ENCODE data around the gene STARD5. TPM values are rescaled to one million over a fixed set of nuclear protein-coding genes. Genes with fewer than 3 reads are reported as not detected.

Gene STARD5
- total RNA-seq, 1 donor from 2014 or later: 28.0 TPM

- H3K27me3 ChIP-seq: no peaks in the 10 kb centered on the region
- DNase-seq (ENCODE audit: extremely low spot score in 2 of 2): peak in 1 of 2 donors; percentile 60
- no peaks in the 10 kb centered on the region for H3K9me3 ChIP-seq
- peaks cover 27% of the 10 kb centered on the region for H3K4me1 ChIP-seq
- intact Hi-C loops (cut with DNase I): no loop called here
- H3K27ac ChIP-seq: no peak overlapping the region
- H3K4me3 ChIP-seq: no peak overlapping the region
- TF ChIP-seq POLR2A (IDR thresholded peaks at IDR 0.05) (no peak), CTCF (IDR thresholded peaks at IDR 0.05) (no peak), POLR2AphosphoS5 (IDR thresholded peaks at IDR 0.05; ENCODE audit: insufficient read depth in 1 of 2, low read depth in 1 of 2) (no peak)
- no peaks in the 10 kb centered on the region for H3K36me3 ChIP-seq
Observed at GRCh38 chr15:81339851-81340250, 15.9 kb upstream of the STARD5 start.

- Histone ChIP-seq H3K27ac (peak overlapping the region; percentile 51), H3K27me3 (no peaks in the 10 kb centered on the region), H3K4me1 (peaks cover 27% of the 10 kb centered on the region), H3K36me3 (no peaks in the 10 kb centered on the region), H3K9me3 (no peaks in the 10 kb centered on the region), H3K4me3 (no peak overlapping the region)
- no peak for TF ChIP-seq CTCF (IDR thresholded peaks at IDR 0.05)
- no peak for TF ChIP-seq POLR2AphosphoS5 (IDR thresholded peaks at IDR 0.05; ENCODE audit: insufficient read depth in 1 of 2, low read depth in 1 of 2)
- TF ChIP-seq POLR2A (IDR thresholded peaks at IDR 0.05): no peak
- intact Hi-C loops (cut with DNase I): no loop called here
- DNase-seq (ENCODE audit: extremely low spot score in 2 of 2): peak in 1 of 2 donors; percentile 79
Observed at GRCh38 chr15:81339321-81339720, 15.4 kb upstream of the STARD5 start.

GRCh38 chr15:81338170-81339007 is 14.4 kb upstream of the STARD5 start:
- Histone ChIP-seq H3K27ac (peak overlapping the region; percentile 51), H3K4me3 (no peak overlapping the region), H3K4me1 (peaks cover 27% of the 10 kb centered on the region), H3K9me3 (no peaks in the 10 kb centered on the region), H3K36me3 (no peaks in the 10 kb centered on the region), H3K27me3 (no peaks in the 10 kb centered on the region)
- intact Hi-C loops (cut with DNase I): no loop called here
- no peak for TF ChIP-seq CTCF (IDR thresholded peaks at IDR 0.05)
- peak; percentile 20 to 69 for TF ChIP-seq POLR2AphosphoS5 (IDR thresholded peaks at IDR 0.05; ENCODE audit: insufficient read depth in 1 of 2, low read depth in 1 of 2)
- DNase-seq (ENCODE audit: extremely low spot score in 2 of 2): peak in 1 of 2 donors; percentile 89

GRCh38 chr15:81337713-81338157 is 13.8 kb upstream of the STARD5 start:
- DNase-seq (ENCODE audit: extremely low spot score in 2 of 2): peak in 1 of 2 donors; percentile 87
- no peak for TF ChIP-seq CTCF (IDR thresholded peaks at IDR 0.05)
- no peak for TF ChIP-seq POLR2A (IDR thresholded peaks at IDR 0.05)

GRCh38 chr15:81337241-81337640 is 13.3 kb upstream of the STARD5 start:
- peak in 1 of 2 donors; percentile 82 for DNase-seq (ENCODE audit: extremely low spot score in 2 of 2)
- peak overlapping the region; percentile 51 for H3K27ac ChIP-seq

More at GRCh38 chr15:81337713-81338157, 13.8 kb upstream of the STARD5 start:
- intact Hi-C loops (cut with DNase I): no loop called here
- no peak overlapping the region for H3K4me3 ChIP-seq
- H3K27me3 ChIP-seq: no peaks in the 10 kb centered on the region
- no peaks in the 10 kb centered on the region for H3K36me3 ChIP-seq
- no peaks in the 10 kb centered on the region for H3K9me3 ChIP-seq
- peak overlapping the region; percentile 51 for H3K27ac ChIP-seq
- H3K4me1 ChIP-seq: peaks cover 27% of the 10 kb centered on the region

More at GRCh38 chr15:81337241-81337640, 13.3 kb upstream of the STARD5 start:
- Histone ChIP-seq H3K27me3 (no peaks in the 10 kb centered on the region), H3K4me1 (peaks cover 27% of the 10 kb centered on the region), H3K4me3 (no peak overlapping the region), H3K9me3 (no peaks in the 10 kb centered on the region), H3K36me3 (no peaks in the 10 kb centered on the region)
- intact Hi-C loops (cut with DNase I): no loop called here
- no peak for TF ChIP-seq POLR2AphosphoS5 (IDR thresholded peaks at IDR 0.05; ENCODE audit: insufficient read depth in 1 of 2, low read depth in 1 of 2)
- TF ChIP-seq POLR2A (IDR thresholded peaks at IDR 0.05): no peak
- no peak for TF ChIP-seq CTCF (IDR thresholded peaks at IDR 0.05)
